Mesodermal cell (in vitro differentiated cells): ENCODE results near the gene TTC12.

Experiments
- H3K27ac ChIP-seq: 2 replicates; pipeline ENCODE4 v1.7.0; 2013; ENCODE audit warnings: mild to moderate bottlenecking, low read depth, low read length, moderate library complexity; ENCODE audit not compliant: severe bottlenecking
- H3K36me3 ChIP-seq: 2 replicates; pipeline ENCODE4 v1.7.1; 2013; ENCODE audit warnings: mild to moderate bottlenecking, low read length, moderate library complexity; ENCODE audit not compliant: control insufficient read depth, insufficient read depth
- H3K4me1 ChIP-seq: one replicate; pipeline ENCODE4 v1.7.1; 2013; ENCODE audit warnings: mild to moderate bottlenecking, low read length; ENCODE audit not compliant: insufficient read depth, control insufficient read depth, poor library complexity, severe bottlenecking
- H3K4me3 ChIP-seq: 2 replicates; pipeline ENCODE4 v1.7.0; 2013; ENCODE audit warnings: low read length, control low read depth, mild to moderate bottlenecking; ENCODE audit not compliant: insufficient read depth, poor library complexity, severe bottlenecking; ENCODE audit errors: extremely low read depth
- H3K9me3 ChIP-seq: 2 replicates; pipeline ENCODE4 v1.7.1; 2013; ENCODE audit warnings: mild to moderate bottlenecking, low read length, moderate library complexity; ENCODE audit not compliant: control insufficient read depth
- WGBS, 2 experiments: methylation state at CpG; one replicate each; pipeline ENCODE4 v1.1.5; 2013; ENCODE audit warnings: missing lambda C conversion rate in 2 of 2; ENCODE audit not compliant: insufficient coverage in 2 of 2; 5-methylcytosine and 5-hydroxymethylcytosine counted together

Gene TTC12

GRCh38 chr11:113350336-113351067 is 36.1 kb downstream of the TTC12 start:
- 89 to 91% methylated on average over 11 of the region's 11 CpGs for WGBS, 2 experiments
- H3K36me3 ChIP-seq, result no peaks in the 10 kb centered on the region
- H3K4me1 ChIP-seq, result peaks cover 3% of the 10 kb centered on the region
- H3K9me3 ChIP-seq, result no peaks in the 10 kb centered on the region
- no peak overlapping the region for H3K4me3 ChIP-seq
- no peak overlapping the region for H3K27ac ChIP-seq

- no peaks in the 10 kb centered on the region for H3K36me3 ChIP-seq
- no peak overlapping the region for H3K4me3 ChIP-seq
- H3K4me1 ChIP-seq, result peaks cover 3% of the 10 kb centered on the region
- WGBS, 2 experiments, result 90 to 98% methylated on average over 1 to 2 of the region's 3 CpGs
- no peak overlapping the region for H3K27ac ChIP-seq
- peaks cover under 1% of the 10 kb centered on the region for H3K9me3 ChIP-seq
Observed at GRCh38 chr11:113351068-113351450, 36.7 kb downstream of the TTC12 start.

DNA sequence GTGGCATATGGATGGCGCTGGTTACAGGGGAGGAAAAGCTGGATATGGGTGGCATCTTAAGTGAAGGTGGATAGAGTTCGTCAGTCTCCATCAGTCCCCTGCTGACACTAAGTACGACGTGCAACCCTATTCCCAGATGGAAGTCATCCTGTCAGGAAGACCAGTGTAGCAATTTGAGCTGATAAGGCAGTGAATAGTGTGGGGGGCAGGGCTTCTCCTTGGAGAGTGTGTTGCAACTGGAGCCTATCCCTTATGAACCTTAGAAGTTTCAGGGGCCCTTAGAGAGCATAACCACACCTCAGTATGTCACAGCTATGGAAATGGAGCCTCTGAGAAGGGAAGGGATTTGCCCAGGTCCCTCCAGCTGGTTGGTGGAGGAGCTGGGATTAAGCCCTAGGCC is 37.1 kb downstream of the TTC12 start:
- Histone ChIP-seq H3K4me1 (peaks cover 3% of the 10 kb centered on the region), H3K27ac (no peak overlapping the region), H3K4me3 (no peak overlapping the region), H3K9me3 (peaks cover 4% of the 10 kb centered on the region), H3K36me3 (no peaks in the 10 kb centered on the region)
- WGBS, 2 experiments, result 78% methylated on average over 4 of the region's 4 CpGs

DNA sequence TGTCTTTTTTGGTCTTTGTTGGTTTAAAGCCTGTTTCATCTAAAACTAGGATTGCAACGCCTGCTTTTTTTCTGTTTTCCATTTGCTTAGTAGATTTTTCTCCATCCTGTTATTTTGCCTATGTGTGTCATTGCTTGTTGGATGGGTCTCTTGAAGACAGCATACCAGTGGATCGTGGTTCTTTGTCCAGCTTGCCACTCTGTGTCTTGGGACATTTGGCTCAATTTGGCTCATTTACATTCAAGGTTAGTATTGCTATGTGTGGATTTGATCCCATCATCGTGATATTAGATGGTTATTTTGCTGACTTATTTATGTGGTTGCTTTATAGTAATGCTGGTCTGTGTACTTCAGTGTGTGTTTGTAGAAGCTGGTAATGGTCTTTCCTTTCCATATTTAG is 41.8 kb downstream of the TTC12 start:
- peaks cover 2% of the 10 kb centered on the region for H3K4me1 ChIP-seq
- no peak overlapping the region for H3K27ac ChIP-seq
- no peaks in the 10 kb centered on the region for H3K36me3 ChIP-seq
- H3K4me3 ChIP-seq, result no peak overlapping the region
- H3K9me3 ChIP-seq, result peaks cover 7% of the 10 kb centered on the region
- WGBS, 2 experiments, result 90 to 92% methylated on average over 2 to 3 of the region's 3 CpGs

GRCh38 chr11:113363406-113363805 is 49.0 kb downstream of the TTC12 start:
- no peaks in the 10 kb centered on the region for H3K36me3 ChIP-seq
- no peaks in the 10 kb centered on the region for H3K4me1 ChIP-seq
- WGBS, 2 experiments, result 100% methylated on average over 3 of the region's 5 CpGs
- H3K27ac ChIP-seq, result no peak overlapping the region
- H3K9me3 ChIP-seq, result no peaks in the 10 kb centered on the region
- no peak overlapping the region for H3K4me3 ChIP-seq

- no peaks in the 10 kb centered on the region for H3K4me1 ChIP-seq
- no peak overlapping the region for H3K4me3 ChIP-seq
- 85 to 97% methylated on average over 4 of the region's 7 CpGs for WGBS, 2 experiments
- H3K36me3 ChIP-seq, result no peaks in the 10 kb centered on the region
- H3K9me3 ChIP-seq, result no peaks in the 10 kb centered on the region
- H3K27ac ChIP-seq, result no peak overlapping the region
Observed at GRCh38 chr11:113363996-113364641, 49.7 kb downstream of the TTC12 start.

DNA sequence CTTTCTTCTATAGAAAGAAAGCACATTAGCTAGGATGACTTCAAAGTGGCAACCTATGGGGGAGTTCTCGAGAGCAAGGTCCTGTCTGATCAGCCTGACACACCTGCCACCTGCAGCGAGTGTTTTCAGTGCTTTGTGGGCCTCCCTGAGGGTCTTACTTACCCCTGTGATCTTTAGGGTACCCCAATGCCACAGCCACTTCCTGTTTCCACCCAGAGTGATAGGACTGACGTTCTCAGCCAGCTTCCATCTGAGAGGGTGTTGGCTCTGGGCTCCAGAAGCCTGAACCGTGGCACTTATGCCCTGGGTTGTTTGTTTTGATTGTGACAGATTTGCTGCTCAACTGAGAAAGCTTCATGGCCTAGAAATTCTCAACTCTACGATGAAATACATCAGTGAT is 51.5 kb downstream of the TTC12 start:
- Histone ChIP-seq H3K4me3 (no peak overlapping the region), H3K9me3 (no peaks in the 10 kb centered on the region), H3K27ac (no peak overlapping the region), H3K4me1 (no peaks in the 10 kb centered on the region), H3K36me3 (no peaks in the 10 kb centered on the region)
- 87 to 94% methylated on average over 2 to 4 of the region's 5 CpGs for WGBS, 2 experiments

DNA sequence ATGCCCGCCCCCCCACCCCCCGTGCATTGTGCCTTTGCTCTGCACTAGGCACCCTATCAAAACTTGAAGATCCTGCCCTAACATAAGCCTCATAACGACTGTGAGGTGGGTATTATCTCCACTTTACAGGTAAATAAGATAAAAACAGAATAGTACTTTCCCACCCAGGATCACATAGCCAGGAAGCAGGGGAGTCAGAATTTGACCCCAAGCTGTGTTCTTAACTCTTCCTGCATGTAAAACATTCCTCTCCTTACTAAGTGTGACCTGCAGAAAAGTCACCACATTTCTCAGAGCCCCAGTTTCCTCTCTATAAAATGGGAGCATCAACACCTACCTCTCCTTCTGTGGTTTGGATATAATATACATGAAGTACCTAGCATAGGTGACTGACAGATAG is 55.0 kb downstream of the TTC12 start:
- Histone ChIP-seq H3K9me3 (no peaks in the 10 kb centered on the region), H3K36me3 (no peaks in the 10 kb centered on the region), H3K4me1 (no peaks in the 10 kb centered on the region), H3K4me3 (no peak overlapping the region), H3K27ac (no peak overlapping the region)
- no CpG with 5 or more reads among the region's 3 CpGs for WGBS, 2 experiments

DNA sequence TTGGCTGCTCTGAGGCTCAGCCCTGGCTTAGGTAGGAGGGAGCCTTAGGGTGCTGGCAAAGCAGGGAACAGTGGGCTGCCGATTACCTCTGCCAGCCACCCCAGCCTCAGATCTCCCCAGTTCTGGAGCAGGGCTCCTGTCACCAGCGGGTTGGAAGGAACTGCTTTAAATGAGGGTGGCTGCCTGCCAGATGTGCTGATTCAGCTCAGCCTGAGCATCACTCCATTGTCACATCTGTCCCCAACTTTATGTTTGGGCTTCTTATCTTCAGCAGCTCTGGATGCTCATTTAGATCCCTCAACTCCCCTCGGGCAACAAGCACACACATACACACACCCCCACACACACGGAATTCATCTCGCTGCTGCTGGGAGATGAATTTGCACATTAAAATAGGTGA is 56.3 kb downstream of the TTC12 start:
- 83 to 87% methylated on average over 3 to 4 of the region's 5 CpGs for WGBS, 2 experiments
- Histone ChIP-seq H3K27ac (no peak overlapping the region), H3K4me1 (no peaks in the 10 kb centered on the region)

DNA sequence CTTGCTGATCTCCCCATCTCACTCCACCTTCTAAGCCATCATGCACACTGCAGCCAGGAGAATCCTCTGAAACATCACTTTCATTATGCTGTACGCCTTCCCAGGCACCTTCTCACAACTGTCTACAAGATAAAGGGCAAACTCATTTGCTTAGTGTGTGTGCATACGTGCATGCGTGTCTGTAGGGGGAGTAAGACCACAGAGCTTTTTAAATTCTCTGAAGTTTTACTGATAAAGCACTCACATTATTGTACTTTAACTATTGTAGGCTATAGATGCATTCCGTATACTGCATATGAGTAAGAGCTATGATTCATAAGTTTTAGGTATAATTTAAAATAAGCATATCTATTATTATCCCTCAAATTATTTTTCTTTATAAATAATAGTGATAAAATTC is 57.9 kb downstream of the TTC12 start:
- no peaks in the 10 kb centered on the region for H3K4me1 ChIP-seq
- WGBS, 2 experiments, result no CpG with 5 or more reads among the region's 4 CpGs
- no peak overlapping the region for H3K4me3 ChIP-seq
- no peaks in the 10 kb centered on the region for H3K36me3 ChIP-seq
- H3K9me3 ChIP-seq, result no peaks in the 10 kb centered on the region
- H3K27ac ChIP-seq, result no peak overlapping the region

More for the DNA sequence above, 56.3 kb downstream of the TTC12 start:
- H3K9me3 ChIP-seq, result no peaks in the 10 kb centered on the region
- no peak overlapping the region for H3K4me3 ChIP-seq
- H3K36me3 ChIP-seq, result no peaks in the 10 kb centered on the region

DNA sequence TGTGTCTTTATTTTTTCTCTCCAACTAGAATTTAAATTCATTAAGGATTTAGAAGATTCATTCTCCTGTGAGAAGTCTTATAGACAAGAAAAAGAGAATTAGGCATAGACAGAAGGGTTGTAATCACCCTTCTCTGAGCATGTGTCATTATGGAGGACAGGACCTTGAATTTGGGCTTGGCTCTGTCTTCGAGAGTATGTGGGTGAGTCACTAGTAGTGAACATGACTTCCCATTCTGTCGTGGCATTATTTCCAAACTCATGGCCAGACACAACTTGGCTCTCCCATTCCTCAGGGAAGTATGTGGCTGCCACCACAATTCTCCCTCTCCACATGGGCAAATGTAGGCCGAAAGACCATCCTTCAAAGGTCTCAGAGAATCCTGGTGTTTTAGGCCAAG is 58.9 kb downstream of the TTC12 start:
- no peaks in the 10 kb centered on the region for H3K9me3 ChIP-seq
- H3K36me3 ChIP-seq, result no peaks in the 10 kb centered on the region
- H3K4me3 ChIP-seq, result no peak overlapping the region
- H3K27ac ChIP-seq, result no peak overlapping the region
- WGBS, 2 experiments, result 84 to 89% methylated on average over 2 to 3 of the region's 3 CpGs
- peaks cover 5% of the 10 kb centered on the region for H3K4me1 ChIP-seq
